ENCODE results near the gene CD300LF. TPM values are rescaled to one million over a fixed set of nuclear protein-coding genes. Genes with fewer than 3 reads are reported as not detected.

The CD300LF gene
- total RNA-seq, 1 experiment from 2014 or later = 2.4 TPM

GRCh38 chr17:74680941-74681340, 31.8 kb downstream of the CD300LF start:
- Histone ChIP-seq H3K36me3 (ENCODE audit: control insufficient read depth, insufficient read depth, low read length) (no peaks in the 10 kb centered on the region), H3K27me3 (replicated peaks; ENCODE audit: control insufficient read depth, insufficient read depth, low read length) (peaks cover 2% of the 10 kb centered on the region), H3K9me3 (no peaks in the 10 kb centered on the region), H3K4me3 (ENCODE audit: low read depth, low read length) (no peak overlapping the region), H3K4me1 (no peaks in the 10 kb centered on the region)
- Mint-ChIP-seq H3K4me3 (ENCODE audit: unreplicated experiment) (no peak overlapping the region), H3K27me3 (ENCODE audit: insufficient read depth, unreplicated experiment) (peaks cover 6% of the 10 kb centered on the region), H3K9me3 (ENCODE audit: unreplicated experiment) (no peaks in the 10 kb centered on the region), H3K36me3 (ENCODE audit: insufficient read depth, unreplicated experiment) (no peaks in the 10 kb centered on the region), H3K4me1 (ENCODE audit: low read depth, unreplicated experiment) (peaks cover 16% of the 10 kb centered on the region), H3K27ac (ENCODE audit: unreplicated experiment) (no peak overlapping the region)
- no peak for TF ChIP-seq CTCF (IDR thresholded peaks at IDR 0.05; ENCODE audit: insufficient read depth in 1 of 2, low read depth in 1 of 2, low read length in 1 of 2, severe bottlenecking in 1 of 2, unreplicated experiment in 1 of 2)
- DNase-seq = no peak
- BruUV-seq (replicated peaks) = no TSS peak
- intact Hi-C loops (cut with micrococcal nuclease; ENCODE audit: unreplicated experiment) = no loop called here
- ChIA-PET POLR2A (no interaction called here), CTCF (interaction anchor here (1.2 to 1.3 kb wide), 2 partner anchors 24 to 56 kb away, joined by 4 to 5 read pairs; partner anchors contain the start of gene RAB37)

- no peak overlapping the region for H3K4me3 ChIP-seq (ENCODE audit: low read depth, low read length)
- Mint-ChIP-seq H3K9me3 (ENCODE audit: unreplicated experiment) (no peaks in the 10 kb centered on the region), H3K4me1 (ENCODE audit: low read depth, unreplicated experiment) (peaks cover 16% of the 10 kb centered on the region), H3K4me3 (ENCODE audit: unreplicated experiment) (no peak overlapping the region), H3K27ac (ENCODE audit: unreplicated experiment) (no peak overlapping the region), H3K36me3 (ENCODE audit: insufficient read depth, unreplicated experiment) (no peaks in the 10 kb centered on the region), H3K27me3 (ENCODE audit: insufficient read depth, unreplicated experiment) (peaks cover 6% of the 10 kb centered on the region)
- no peak for DNase-seq
- no peaks in the 10 kb centered on the region for H3K4me1 ChIP-seq
- H3K9me3 ChIP-seq = no peaks in the 10 kb centered on the region
- H3K36me3 ChIP-seq (ENCODE audit: control insufficient read depth, insufficient read depth, low read length) = no peaks in the 10 kb centered on the region
- no TSS peak for BruUV-seq (replicated peaks)
- ChIA-PET CTCF (interaction anchor here (1.2 to 1.3 kb wide), 2 partner anchors 23 to 57 kb away, joined by 4 to 5 read pairs; partner anchors contain the start of gene RAB37), POLR2A (no interaction called here)
- intact Hi-C loops (cut with micrococcal nuclease; ENCODE audit: unreplicated experiment) = no loop called here
- no peaks in the 10 kb centered on the region for H3K27me3 ChIP-seq (replicated peaks; ENCODE audit: control insufficient read depth, insufficient read depth, low read length)
- TF ChIP-seq CTCF (IDR thresholded peaks at IDR 0.05; ENCODE audit: insufficient read depth in 1 of 2, low read depth in 1 of 2, low read length in 1 of 2, severe bottlenecking in 1 of 2, unreplicated experiment in 1 of 2) = no peak
Observed at GRCh38 chr17:74680213-74680612, 32.5 kb downstream of the CD300LF start.

GRCh38 chr17:74679374-74679773, 33.3 kb downstream of the CD300LF start:
- H3K27me3 Mint-ChIP-seq (ENCODE audit: insufficient read depth, unreplicated experiment) = peaks cover 6% of the 10 kb centered on the region
- no peaks in the 10 kb centered on the region for H3K9me3 Mint-ChIP-seq (ENCODE audit: unreplicated experiment)
- DNase-seq = no peak
- TF ChIP-seq CTCF (IDR thresholded peaks at IDR 0.05; ENCODE audit: insufficient read depth in 1 of 2, low read depth in 1 of 2, low read length in 1 of 2, severe bottlenecking in 1 of 2, unreplicated experiment in 1 of 2) = no peak
- peaks cover 16% of the 10 kb centered on the region for H3K4me1 Mint-ChIP-seq (ENCODE audit: low read depth, unreplicated experiment)
- no peaks in the 10 kb centered on the region for H3K4me1 ChIP-seq
- intact Hi-C loops (cut with micrococcal nuclease; ENCODE audit: unreplicated experiment) = no loop called here
- H3K27ac Mint-ChIP-seq (ENCODE audit: unreplicated experiment) = no peak overlapping the region
- CTCF ChIA-PET = interaction anchor here (1.3 kb wide), 1 partner anchor 22 kb away, joined by 4 read pairs; no protein-coding TSS in a partner anchor
- H3K4me3 Mint-ChIP-seq (ENCODE audit: unreplicated experiment) = no peak overlapping the region
- H3K36me3 Mint-ChIP-seq (ENCODE audit: insufficient read depth, unreplicated experiment) = no peaks in the 10 kb centered on the region
- H3K9me3 ChIP-seq = no peaks in the 10 kb centered on the region
- H3K4me3 ChIP-seq (ENCODE audit: low read depth, low read length) = no peak overlapping the region
- no peaks in the 10 kb centered on the region for H3K36me3 ChIP-seq (ENCODE audit: control insufficient read depth, insufficient read depth, low read length)
- POLR2A ChIA-PET = no interaction called here
- no TSS peak for BruUV-seq (replicated peaks)
- H3K27me3 ChIP-seq (replicated peaks; ENCODE audit: control insufficient read depth, insufficient read depth, low read length) = no peaks in the 10 kb centered on the region
